HG03108 (cell line): ENCODE data around the gene MEN1.
"Not testable (repeated sequence)": the region's sequence is repeated elsewhere in the genome, so short reads cannot be mapped to it uniquely, and the experiment has no call there.

Experiments
- ATAC-seq: cut with Tn5 transposase; IDR thresholded peaks from one replicate; pipeline ENCODE4 v1.9.1; 2021; ENCODE audit warnings: moderate library complexity; ENCODE audit not compliant: unreplicated experiment

MEN1 gene

DNA sequence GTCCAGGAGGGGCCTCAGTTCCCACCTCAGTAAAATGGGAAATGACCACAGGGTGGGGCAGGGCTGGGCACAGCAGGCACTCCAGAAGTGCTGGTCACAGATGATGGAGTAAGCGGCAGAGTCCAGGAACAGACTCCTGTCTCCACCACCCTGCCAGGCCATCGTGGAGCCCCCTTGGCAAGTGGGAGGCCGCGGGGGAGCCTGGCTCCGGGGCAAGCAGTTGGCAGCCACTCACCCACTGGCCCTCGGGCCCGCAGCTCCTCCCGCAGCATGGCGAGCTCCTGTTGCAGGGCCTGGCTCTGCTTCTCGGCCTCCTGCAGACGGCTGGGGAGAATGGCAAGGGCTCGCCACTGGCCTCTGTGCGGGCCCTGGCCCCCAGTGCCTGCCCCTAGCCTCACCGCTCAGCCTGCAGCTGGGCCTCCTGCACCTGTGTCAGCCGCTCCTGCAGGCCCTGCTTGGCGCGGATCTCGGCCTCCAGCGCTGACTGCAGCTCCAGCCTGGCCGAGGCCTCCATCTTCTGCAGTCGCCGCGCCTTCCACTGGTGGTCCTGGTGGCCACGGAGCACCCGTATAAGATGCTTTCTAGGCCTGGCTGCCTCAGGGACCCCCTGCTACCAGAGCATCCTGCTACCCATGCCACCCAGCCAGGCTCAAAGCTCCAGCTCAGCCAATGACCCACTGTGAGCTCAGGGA, 23.8 kb upstream of the MEN1 start:
- ATAC-seq = no peak

DNA sequence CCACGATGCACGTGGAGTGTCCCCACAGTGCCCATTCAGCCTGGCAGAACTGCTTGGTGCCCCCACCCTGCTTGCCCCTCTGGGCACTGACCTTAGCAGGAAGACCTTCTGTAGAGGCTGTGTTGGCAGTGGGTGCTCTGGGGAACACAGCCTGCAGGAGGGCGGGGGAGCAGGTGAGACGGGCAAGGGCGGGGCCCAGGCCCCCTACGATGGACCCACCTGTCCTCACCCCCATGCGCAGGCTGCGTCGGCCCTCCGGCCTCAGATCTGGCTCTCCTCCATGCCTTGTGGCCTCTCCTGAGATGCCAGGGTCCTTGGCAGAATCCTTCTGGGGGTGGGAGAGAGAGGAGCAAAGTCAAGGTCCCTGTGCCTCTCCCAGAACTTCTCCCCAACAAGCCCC, 23.2 kb upstream of the MEN1 start:
- no peak for ATAC-seq

DNA sequence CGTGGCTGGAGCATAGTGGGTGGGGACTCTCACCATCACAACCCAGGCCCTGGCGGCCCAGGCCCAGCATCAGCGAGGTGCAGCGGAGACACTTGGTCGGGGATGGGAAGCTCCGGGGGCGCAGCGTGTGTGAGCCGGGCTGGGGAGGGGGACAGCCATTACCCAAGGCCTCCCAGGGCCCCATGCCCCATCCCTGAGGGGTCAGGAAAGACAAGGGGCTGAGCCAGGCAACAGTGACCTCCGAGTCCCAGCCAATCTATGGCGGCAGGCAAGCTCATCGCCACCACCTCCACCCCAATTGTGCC, 22.8 kb upstream of the MEN1 start:
- ATAC-seq = no peak

DNA sequence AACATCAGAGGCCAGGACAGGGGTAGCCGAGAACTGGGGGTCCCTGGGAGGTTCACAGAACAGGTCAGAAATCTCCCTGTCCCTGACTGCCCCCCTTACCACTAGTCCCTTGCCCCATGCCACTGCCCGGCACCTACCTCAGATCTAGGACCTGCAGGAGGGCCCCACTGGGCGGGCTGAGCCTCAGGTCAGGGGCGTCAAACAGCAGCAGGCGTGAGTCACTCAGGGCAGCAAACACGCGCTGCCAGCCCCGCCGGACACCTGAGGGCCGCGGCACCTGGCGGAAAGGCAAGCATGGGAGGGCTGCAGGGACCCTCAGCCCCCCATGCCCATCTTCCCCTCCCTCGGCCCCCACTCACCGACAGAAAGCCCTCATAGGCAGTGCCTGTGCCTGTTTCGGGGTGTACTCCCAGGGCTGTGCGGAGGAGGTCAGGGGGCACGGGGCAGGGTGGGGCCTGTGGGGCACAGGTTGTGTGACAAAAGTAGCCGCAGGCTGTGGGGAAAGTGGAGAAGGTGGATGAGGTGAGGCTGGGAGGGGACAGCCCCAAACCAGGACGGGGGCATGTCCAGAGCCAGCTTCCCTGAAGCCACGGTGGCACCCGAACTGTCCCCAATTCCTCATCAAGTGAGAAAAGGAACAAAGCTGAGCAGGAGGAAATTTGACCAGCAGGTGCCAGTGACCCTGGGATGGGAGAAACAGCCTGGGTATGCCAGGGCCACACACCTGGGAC, 22.3 kb upstream of the MEN1 start:
- ATAC-seq = no peak

DNA sequence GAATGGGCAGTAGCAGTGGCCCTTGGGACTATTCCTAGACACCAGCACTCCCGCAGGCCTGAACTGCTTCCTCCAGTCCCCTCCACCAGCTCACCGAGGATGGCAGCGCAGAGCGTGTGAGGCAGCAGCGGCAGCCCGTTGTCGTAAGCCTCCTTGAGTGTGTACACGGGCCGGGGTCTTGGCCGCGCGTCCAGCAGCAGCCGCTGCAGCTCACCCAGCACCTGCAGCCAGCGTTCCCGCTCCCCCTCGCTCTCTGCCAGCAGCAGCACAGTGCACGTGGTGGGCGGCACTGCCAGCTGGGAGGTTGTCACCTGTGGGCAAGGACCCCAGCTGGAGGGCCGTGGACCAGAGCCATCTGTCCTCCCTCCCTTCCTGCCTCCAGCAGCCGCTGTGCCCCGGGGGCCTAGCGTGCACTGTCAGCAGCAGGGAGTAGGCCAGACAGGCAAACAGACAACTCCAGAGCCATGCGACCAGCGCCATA, 21.1 kb upstream of the MEN1 start:
- no peak for ATAC-seq

DNA sequence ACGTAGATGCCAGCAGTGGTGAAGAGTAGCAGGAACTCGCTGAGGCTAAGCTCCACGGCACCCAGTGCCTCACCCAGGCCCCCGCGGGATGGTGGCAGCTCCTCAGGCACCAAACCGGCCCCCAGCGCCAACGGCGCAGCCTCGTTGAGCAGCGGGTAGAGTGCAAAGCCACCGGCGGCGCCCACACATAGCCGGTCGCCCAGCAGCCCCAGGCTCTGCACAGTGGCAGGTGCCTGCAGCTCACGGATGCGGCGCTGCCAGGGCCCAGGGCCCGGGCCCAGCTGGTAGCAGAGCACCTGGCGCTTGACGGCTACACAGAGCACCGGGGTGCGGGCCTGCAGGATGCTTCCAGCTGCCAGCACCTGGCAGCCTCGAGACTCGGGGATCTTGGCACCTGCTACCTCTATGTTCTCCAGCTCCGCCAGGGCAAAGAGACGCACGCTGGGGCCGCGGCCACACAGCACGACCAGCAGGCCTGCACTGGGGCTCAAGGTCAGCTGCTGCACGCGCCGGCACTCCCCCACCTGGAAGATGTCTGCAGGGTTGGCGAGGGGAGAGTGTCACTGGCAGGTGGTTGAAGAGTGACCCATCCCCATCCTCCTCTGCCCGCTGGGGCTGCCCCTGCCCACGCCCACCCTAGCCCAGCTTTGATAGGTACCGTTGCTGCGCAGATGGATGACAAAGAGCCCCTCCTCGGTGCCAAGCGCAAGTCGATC, 19.3 kb upstream of the MEN1 start:
- ATAC-seq = no peak

DNA sequence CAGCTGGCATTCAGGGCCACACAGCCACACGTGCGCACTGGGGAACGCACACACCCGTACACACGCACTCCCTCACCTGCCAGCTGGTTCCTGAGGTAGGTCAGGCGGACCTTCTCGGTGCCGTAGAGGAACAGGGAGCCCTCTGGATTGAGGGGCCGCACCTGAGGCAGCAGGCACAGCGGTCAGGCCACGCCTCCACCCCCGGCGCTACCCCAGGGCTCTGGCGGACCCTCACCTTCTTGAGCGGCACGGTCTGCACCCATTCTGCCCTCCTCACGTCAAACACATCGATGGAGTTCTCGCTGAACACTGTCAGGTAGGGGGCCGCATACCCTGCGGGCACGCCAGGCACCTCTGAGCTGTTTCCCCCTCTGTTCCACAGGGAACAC, 17.1 kb upstream of the MEN1 start:
- no peak for ATAC-seq

DNA sequence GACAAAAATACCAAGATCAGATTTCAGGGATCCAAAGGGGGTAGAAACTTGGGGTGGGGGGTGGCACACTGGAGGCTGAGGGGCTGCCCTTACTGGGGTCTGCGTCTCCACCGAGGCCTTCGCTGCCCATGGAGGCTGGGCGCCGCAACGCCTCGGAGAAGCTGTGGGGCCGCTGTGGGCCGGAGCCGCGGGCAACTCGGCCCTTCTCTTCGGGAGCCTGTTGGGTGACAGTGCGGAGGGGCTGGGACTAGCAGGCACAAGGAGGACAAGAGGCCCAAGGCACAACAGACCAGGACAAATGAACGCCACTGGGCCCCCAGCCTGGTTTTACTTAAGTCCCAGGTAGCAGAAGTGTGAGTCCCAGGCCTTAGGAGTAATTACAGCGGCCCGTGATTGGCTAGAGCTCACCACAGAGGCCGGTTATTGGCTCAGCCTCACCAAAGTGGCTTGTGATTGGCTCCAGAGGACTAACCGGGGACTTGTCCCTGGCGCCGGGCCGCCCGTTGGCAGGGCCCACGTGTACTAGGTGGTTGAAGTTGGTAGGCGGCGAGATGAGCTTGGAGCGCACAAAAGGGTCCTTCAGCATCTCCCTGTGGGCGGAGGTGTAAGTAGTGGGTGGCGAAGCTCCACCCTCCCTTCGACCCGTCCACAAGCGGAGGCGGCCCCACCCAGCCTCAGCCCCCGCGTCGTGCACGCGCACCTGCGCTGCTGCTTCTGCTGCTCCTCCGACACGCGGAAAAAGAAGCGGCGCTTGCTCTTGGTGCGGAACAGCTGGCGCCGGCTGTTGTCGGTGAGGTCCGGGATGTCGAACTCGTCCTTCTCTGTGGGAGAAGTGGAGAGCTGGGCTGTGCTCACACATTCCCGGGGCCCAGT, 16.5 kb upstream of the MEN1 start:
- no peak for ATAC-seq

DNA sequence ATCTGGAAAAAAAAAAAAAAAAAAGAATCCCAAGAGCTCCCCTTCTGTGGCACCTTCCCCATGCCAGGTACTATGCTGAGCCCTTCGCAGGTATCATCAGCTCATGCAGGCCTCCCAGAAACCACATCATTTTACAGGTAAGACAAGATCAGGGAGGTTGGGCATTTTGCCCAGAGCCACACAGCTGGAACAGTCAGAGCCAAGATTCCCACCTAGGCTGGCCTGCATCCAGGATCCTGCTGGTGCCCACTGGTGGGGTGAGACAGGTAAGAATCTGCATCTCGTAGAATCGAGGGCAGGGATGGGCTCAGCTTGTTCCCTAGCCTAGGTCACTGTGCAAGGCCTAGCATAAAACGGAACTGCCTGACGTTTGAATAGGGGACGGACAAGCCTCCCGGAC, 15.7 kb upstream of the MEN1 start:
- ATAC-seq = no peak

DNA sequence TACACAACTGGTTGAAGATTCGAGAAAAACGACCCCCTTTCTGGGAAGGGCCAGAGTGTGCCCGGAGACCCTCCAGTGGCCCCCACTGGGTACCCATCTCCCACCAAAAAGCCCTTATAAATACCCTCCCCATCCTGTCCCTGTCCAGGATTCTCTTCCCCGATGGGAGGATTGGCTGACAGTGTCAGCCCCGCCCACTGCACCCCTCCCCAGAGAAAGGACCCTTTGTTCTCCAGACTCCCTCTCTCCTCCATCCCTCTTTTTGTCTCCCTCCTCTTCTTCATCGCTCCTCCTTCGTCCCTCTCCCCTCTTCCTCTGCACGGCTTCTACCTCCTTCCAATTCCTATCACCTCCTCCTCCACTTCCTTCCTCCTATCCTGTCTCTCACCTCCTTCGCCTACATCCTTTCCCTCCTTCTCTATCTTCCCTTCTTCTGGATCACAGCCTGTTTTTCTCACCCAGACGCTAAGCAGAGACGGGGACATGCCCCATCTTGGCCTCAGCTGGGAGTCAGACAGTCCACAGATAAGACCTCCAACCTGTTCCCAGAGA, 13.3 kb upstream of the MEN1 start:
- no peak for ATAC-seq

DNA sequence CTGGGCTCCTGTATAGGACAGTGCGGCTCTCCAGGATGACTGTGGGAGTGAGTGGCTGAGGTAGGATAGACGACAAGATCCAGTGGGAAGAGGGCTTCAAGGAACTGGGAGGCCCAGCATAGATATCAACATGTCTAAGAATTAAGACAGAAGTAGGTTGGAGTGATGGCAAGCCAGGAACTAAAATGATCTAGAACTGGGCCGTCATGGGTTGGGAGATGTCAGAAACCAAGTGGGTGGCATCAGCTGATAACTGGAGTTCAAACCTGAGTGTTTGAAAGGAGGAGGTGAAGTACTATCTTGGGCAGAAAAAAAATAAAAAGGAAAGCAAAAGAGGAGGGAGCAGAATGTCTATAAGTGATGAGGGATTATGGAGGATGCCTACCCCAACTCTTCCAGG, 7.1 kb upstream of the MEN1 start:
- ATAC-seq = no peak

DNA sequence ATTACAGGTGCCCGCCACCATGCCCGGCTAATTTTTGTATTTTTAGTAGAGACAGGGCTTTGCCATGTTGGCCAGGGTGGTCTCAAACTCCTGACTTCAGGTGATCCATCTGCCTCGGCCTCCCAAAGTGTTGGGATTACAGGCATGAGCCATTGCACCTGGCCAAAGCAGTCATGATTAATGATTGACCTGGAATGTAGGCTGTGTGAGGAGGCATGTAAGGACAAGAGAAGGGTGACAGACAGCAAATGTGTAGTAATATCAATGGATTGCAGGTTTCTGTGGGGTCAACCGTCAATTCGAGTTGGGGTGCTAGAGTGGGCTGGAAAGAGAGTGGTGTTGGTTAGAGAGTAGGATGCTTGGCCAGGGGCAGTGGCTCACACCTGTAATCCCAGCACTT, 5.1 kb upstream of the MEN1 start:
- not testable (repeated sequence) for ATAC-seq

DNA sequence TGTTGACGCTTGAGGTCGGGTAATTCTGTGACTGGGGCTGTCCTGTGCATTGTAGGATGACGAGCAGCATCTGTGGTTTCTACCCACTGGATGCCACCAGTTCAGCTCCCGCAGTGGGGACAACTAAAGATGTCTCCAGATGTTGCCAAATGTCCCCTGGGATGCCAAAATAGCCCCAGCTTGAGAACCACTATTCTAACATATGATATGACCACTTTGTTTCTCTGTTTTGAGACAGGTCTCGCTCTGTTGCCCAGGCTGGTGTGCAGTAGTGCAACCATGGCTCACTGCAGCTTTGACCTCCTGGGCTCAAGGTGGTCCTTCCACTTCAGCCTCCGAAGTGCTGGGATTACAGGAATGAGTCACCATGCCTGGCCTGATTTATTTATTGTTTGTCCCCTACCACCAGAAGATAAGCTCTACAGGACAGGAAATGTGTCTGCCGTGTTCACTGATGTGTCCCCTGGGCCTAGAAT, 4.4 kb upstream of the MEN1 start:
- peak; percentile 53 for ATAC-seq

DNA sequence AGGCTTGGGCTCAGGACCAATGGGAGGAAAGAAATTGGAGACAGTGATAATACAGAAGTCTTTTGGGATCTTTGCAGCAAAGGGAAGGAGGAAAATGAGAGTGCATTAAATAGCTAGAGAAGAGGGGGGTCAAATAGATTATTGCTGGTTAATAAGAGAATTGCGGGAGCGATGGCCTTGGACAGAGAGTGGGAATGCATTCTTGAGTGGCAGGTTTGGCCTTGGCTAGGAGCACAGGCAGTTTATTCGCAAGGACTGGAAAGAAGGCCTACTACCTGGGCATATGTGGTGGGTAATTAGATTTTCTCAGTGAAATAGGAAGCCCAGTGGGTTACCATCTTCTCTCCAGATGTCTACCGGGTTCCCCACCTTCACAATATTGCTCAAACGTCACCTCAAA, 3.5 kb upstream of the MEN1 start:
- no peak for ATAC-seq

DNA sequence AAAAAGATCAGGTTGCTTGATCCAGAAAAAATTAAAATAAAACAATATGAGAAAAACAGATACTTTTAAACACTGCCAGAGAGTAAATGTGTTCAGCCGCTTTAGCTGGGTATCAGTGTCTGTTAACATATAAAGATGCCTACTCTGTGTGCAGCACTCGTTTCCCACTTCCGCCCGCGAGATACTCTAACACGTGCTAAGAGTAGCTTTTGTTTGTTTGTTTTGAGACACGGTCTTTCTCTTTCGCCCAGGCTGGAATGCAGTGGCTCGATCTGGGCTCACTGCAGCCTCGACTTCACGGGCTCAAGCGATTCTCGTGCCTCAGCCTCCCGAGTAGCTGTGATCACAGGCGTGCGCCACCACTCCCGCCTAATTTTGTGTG, 531 bp upstream of the MEN1 start:
- peak; percentile 6 for ATAC-seq

DNA sequence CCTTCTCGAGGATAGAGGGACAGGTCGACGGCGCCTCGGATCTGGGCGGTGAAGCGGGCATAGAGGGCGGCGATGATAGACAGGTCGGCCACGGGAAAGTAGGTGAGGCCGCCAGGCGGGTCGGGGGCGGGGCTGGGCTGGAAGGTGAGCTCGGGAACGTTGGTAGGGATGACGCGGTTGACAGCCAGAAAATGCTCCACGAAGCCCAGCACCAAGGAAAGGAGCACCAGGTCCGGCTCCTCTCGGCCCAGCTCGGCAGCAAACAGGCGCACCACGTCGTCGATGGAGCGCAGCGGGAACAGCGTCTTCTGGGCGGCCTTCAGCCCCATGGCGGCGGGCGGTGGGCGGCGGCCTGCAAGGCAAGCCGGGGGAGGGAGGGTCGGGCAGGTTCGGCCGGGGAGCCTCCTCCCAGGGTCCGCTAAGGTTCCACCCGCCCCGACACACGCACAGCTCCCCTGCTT, 540 bp downstream of the MEN1 start:
- ATAC-seq = no peak

DNA sequence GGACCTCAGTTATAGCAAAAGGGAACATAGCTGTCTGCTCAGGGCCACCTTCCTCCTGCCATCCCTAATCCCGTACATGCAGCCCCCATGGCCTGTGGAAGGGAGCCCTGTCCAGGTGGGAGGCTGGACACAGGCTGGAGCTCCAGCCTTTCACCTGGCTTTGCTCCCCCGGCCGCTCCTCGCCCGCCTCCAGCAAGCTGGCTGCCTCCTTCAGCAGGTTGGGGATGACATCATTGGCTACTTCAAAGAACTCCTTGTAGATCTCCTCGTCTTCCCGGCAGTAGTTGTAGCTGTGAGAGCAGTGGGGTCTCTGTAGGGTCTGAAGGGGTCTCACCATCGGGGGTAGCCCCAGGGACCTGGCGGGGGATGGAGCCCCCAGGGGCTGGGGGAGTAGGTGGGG, 4.9 kb downstream of the MEN1 start:
- ATAC-seq = no peak

DNA sequence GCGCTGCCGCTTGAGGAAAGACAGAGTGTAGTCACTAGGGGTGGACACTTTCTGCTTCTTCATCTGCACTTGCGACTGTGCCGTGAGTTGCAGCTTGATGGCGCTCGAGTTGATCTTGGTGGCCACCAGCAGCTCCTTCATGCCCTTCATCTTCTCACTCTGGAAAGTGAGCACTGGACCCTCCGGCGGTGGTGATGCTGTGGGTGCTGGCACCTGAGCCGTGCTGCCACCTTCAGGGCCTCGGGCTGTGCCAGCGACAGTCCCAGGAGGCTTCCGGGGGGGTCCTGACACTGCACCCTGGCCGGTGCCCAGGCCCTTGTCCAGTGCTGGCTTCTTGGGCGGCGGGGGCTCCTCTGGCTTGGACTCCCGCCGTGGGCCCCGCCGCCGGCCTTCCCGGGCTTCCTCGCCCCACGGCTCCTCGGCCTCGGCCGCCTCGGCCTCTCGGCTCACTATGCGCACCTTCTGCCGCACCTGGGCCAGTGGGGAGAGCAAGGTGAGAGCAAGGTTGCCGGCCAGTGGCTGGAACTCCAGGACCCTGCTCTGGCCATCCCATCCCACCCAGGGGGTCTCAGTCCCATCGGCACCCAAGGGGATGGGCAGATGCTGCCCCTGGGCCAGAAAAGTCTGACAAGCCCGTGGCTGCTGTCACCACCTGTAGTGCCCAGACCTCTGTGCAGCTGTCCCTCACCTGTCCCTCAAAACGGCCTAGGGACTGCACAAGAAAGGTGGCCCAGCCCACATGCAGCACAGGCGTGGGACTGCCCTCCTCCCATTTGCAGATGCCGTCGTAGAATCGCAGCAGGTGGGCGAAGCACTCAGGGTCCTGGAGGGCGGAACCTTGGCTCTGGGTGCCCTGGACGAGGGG, 5.8 kb downstream of the MEN1 start:
- no peak for ATAC-seq

DNA sequence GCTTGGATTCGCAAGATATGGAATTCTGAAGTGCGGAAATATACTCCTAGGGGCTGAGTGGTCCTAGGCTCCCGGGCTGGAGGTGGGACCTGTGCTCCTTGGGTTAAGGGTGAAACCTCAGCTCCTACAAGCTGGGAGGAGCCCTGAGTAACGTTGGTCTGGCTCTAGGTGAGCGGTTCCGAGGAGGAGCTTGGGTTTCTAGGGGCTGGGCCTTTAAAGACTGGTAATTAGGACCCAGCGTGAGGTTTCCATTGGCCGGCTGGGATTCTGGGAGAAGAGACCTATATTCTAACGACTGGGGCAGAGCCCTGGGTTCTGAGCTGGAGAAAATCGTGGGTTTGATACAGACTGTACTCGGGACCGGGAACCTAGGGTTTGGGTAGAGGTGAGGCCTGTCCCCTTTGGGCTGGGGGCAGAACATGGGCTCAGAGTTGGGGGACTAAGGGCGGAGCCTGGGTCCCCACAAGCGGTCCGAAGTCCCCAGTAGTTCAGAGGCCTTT, 6.5 kb downstream of the MEN1 start:
- ATAC-seq = no peak
